ENCODE data around the gene SFRP5.

DNA sequence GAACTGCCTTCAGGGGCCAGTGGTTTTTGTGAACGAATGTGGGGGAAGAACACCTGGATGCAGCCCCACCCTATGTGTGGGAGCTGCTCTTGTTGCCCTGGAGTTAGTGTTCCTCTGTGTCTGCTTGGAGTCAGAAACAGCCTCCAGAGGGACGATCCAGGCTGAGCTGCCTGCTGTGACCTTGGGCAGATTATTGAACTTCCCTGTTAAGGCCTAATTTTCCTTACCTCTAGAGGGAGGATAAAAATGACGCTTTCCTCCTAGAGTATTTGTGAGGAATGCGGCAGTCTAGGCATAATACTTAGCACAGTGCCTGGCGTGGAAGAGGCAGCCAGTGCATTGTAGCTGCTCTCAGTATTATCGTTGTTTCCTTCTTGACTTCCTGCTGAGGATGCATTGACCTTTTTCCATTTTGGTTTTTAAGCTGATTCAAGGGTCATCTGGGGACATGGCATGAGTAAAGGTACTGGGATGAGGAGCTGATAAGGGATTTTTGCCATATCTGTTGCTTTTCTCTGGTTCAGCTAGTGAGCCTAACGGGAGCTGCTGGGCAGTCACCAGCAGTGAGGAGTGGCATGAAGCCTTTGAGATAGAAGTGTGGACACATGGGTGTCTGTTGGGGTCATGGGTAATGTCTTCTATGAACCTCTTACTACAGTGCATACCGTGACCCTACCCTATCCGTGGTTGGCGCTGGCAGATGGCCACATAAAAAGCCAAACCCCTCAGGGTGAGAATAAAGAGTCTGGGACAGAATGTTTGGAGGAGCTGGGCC, 28.4 kb downstream of the SFRP5 start:
- TF ChIP-seq, protein P1, sequence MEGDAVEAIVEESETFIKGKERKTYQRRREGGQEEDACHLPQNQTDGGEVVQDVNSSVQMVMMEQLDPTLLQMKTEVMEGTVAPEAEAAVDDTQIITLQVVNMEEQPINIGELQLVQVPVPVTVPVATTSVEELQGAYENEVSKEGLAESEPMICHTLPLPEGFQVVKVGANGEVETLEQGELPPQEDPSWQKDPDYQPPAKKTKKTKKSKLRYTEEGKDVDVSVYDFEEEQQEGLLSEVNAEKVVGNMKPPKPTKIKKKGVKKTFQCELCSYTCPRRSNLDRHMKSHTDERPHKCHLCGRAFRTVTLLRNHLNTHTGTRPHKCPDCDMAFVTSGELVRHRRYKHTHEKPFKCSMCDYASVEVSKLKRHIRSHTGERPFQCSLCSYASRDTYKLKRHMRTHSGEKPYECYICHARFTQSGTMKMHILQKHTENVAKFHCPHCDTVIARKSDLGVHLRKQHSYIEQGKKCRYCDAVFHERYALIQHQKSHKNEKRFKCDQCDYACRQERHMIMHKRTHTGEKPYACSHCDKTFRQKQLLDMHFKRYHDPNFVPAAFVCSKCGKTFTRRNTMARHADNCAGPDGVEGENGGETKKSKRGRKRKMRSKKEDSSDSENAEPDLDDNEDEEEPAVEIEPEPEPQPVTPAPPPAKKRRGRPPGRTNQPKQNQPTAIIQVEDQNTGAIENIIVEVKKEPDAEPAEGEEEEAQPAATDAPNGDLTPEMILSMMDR (IDR thresholded peaks at IDR 0.05) = no peak
- TF ChIP-seq EZH2 (IDR thresholded peaks at IDR 0.05; ENCODE audit: borderline replicate concordance, insufficient read depth, low read depth, low read length, poor library complexity, severe bottlenecking) = no peak
